ENCODE measurements around the gene CUEDC1. TPM values are rescaled to one million over a fixed set of nuclear protein-coding genes. Genes with fewer than 3 reads are reported as not detected.
"Not testable (repeated sequence)": the region's sequence is repeated elsewhere in the genome, so short reads cannot be mapped to it uniquely, and the experiment has no call there.

The CUEDC1 gene
- total RNA-seq, 2 donors from 2014 or later = 33.0 to 44.9 TPM

DNA sequence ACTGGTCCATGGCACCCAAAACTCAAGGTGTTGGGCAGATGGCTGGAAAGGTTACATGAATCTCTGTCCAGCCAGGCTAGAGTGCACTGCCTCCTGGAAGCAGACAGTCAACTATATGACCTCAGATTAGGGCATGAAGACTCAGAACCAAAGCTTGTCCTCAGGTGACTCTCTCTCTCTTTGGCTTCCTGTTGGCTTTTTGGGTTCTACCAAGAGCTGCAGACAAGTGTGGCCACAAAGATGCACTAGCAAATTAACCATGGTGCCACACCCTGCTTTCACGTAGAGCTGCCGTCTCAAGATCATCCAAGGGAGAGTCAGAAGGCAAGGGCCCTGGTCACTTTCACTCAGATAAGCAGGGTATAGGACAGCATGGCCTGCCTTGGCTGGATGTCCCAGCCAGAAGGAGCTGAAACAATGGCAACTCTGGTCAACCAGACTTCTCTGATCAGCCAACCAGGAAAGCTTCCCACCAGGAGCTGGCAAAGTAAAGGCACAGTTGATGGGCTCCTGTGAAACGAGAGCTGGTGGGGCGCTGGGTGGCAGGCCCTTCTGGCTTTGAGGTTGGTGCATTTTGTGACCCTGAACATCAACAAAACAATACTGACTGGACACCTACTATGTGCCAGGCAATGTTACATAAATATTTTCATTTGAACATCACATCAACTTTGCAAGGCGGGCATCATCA, 31.9 kb downstream of the CUEDC1 start:
- H3K4me3 ChIP-seq = no peak overlapping the region
- WGBS = over 99% methylated on average over 5 of the region's 5 CpGs
- TF ChIP-seq POLR2AphosphoS5 (IDR thresholded peaks at IDR 0.05) (no peak), POLR2A (IDR thresholded peaks at IDR 0.05) (no peak)
- TF ChIP-seq, protein P1, sequence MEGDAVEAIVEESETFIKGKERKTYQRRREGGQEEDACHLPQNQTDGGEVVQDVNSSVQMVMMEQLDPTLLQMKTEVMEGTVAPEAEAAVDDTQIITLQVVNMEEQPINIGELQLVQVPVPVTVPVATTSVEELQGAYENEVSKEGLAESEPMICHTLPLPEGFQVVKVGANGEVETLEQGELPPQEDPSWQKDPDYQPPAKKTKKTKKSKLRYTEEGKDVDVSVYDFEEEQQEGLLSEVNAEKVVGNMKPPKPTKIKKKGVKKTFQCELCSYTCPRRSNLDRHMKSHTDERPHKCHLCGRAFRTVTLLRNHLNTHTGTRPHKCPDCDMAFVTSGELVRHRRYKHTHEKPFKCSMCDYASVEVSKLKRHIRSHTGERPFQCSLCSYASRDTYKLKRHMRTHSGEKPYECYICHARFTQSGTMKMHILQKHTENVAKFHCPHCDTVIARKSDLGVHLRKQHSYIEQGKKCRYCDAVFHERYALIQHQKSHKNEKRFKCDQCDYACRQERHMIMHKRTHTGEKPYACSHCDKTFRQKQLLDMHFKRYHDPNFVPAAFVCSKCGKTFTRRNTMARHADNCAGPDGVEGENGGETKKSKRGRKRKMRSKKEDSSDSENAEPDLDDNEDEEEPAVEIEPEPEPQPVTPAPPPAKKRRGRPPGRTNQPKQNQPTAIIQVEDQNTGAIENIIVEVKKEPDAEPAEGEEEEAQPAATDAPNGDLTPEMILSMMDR (IDR thresholded peaks at IDR 0.05) = no peak
- no peaks in the 10 kb centered on the region for H3K27me3 ChIP-seq (replicated peaks; ENCODE audit: insufficient read depth)
- peaks cover 33% of the 10 kb centered on the region for H3K4me1 ChIP-seq (replicated peaks)
- no peaks in the 10 kb centered on the region for H3K36me3 ChIP-seq
- H3K9me3 ChIP-seq = no peaks in the 10 kb centered on the region
- intact Hi-C loops (cut with DNase I) = no loop called here
- no peak for DNase-seq (ENCODE audit: low spot score)
- H3K27ac ChIP-seq = peak overlapping the region in 1 of 2 donors; percentile 82

DNA sequence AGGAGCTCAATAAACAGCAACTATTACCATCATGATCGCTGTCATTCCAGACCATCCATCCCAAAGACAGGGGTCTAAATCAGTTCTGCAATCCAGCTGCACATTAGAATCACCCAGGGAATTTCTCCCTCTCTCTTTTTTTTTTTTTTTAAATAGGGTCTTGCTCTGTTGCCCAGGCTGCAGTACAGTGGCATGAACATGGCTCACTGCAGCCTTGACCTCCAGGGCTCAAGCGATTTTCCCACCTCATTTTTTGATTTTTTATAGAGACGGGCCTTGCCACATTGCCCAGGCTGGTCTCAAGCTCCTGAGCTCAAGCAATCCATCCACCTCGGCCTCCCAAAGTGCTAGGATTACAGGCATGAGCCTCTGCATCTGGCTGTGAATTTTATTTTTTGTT, 32.5 kb downstream of the CUEDC1 start:
- H3K27me3 ChIP-seq (replicated peaks; ENCODE audit: insufficient read depth); H3K36me3 ChIP-seq; DNase-seq (ENCODE audit: low spot score); H3K9me3 ChIP-seq; intact Hi-C loops (cut with DNase I); H3K4me3 ChIP-seq: not testable (repeated sequence)
- H3K4me1 ChIP-seq (replicated peaks) = peaks cover 33% of the 10 kb centered on the region
- H3K27ac ChIP-seq = peak overlapping the region in 1 of 2 donors; percentile 82
- WGBS = 85% methylated on average over 4 of the region's 4 CpGs

DNA sequence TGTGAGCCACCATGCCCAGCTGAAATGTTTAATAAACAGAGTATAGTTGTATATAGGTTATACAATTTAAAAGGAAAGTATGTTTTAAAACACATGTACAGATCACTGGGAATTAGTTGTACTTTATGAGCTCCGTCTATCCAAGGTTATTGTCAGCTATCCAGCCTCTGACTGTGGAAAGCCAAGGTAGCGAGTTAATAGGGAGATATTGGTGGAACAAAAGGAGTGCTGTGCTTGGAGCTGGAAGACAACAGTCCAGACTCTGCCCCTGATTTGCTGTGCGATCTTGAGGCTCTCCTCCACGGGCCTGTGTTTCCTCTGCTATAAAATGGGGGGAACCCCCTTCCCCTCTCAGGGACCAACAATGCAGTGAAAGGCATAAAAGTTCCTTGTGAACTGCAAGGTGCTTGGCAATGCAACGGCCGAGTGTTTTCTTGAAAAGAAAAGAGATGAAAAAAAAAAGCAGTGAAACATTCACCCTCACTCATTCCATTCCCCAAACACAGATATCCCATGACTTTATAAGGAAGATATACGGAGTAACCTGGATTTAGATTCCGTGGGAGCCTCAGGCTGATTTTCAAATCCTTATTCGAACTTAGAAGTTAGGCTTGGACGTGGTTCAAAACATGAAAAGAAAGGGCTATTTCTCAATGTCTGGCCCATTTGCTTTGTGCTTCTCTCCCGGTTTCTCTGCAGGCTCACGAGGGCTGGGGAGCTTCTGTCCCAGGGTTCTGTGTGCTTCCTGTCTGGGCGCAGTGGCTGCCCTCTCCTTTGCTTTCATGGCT, 34.1 kb downstream of the CUEDC1 start:
- peak; percentile 47 for TF ChIP-seq POLR2AphosphoS5 (IDR thresholded peaks at IDR 0.05)
- TF ChIP-seq, protein P1 (IDR thresholded peaks at IDR 0.05) = no peak
- no peak for TF ChIP-seq POLR2A (IDR thresholded peaks at IDR 0.05)
- peak; percentile 48 for DNase-seq (ENCODE audit: low spot score)
- peaks cover 33% of the 10 kb centered on the region for H3K4me1 ChIP-seq (replicated peaks)

DNA sequence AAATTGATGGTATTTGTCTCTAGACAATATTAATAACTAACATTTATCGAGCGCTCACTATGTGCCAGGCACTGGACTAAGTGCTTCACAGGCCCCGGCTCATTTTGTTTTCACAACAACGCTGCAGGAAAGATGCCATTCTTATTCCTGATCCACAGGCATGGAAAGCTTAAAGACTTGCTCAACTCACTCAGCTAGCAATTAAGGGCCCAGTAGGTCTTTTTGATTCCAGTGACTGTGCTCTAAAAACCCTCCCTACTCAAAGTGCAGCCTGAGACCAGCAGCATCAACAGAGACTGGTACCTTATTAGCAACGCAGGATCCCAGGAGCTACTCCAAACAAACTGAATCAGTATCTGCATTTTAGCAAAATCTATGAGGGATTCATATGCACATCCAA, 35.3 kb downstream of the CUEDC1 start:
- Histone ChIP-seq H3K27ac (peak overlapping the region; percentile 79 to 82), H3K36me3 (no peaks in the 10 kb centered on the region), H3K9me3 (no peaks in the 10 kb centered on the region), H3K27me3 (replicated peaks; ENCODE audit: insufficient read depth) (no peaks in the 10 kb centered on the region), H3K4me1 (replicated peaks) (peaks cover 37% of the 10 kb centered on the region), H3K4me3 (no peak overlapping the region)
- DNase-seq (ENCODE audit: low spot score) = no peak
- intact Hi-C loops (cut with DNase I) = no loop called here
- TF ChIP-seq POLR2A (IDR thresholded peaks at IDR 0.05) (no peak), POLR2AphosphoS5 (IDR thresholded peaks at IDR 0.05) (no peak)
- TF ChIP-seq, protein P1 (IDR thresholded peaks at IDR 0.05) = no peak
- 84% methylated on average over 5 of the region's 5 CpGs for WGBS

More for the DNA sequence above, 34.1 kb downstream of the CUEDC1 start:
- Histone ChIP-seq H3K27ac (peak overlapping the region; percentile 79 to 82), H3K4me3 (no peak overlapping the region), H3K27me3 (replicated peaks; ENCODE audit: insufficient read depth) (no peaks in the 10 kb centered on the region), H3K9me3 (no peaks in the 10 kb centered on the region), H3K36me3 (no peaks in the 10 kb centered on the region)
- intact Hi-C loops (cut with DNase I) = no loop called here
- WGBS = 11% methylated on average over 13 of the region's 13 CpGs

DNA sequence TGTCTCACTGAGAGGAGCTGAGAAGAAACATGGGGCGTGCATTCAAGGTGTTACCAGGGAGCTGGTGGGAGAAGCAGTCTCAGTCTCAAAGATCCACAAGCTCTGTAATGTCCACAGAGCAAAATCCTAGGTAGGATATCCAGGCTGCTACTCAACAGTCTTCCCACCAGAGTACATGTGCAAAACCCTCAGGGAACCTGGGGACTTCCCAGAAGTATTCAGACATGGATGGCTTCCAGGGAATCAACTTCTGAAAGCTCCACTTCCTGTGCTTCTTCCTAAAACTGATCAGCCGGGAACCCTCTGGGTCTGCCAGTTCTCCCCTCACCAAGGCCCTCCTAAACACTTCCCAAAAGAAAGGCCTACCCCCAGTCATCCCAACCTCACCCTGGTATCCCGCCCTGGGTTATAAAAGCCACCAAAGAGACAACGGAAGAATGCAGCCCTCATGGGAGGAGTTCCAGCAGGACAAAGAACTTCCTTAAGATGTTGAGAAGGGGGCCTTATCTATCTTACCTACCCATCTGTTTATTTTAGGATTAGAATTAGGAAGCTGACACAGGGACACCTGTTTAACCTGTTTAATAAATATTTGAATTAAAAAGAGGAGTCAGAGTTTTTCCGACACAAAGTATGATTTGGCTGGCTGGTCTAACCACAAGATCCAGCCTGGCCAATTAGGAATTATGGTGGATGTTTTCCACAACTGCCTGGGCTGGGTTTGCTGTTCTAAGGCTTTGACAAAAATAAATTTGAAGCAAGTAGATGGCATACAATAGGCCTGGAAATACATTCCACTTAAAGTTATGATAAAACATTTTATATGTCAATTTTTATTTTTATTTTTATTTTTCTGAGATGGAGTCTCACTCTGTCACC, 37.0 kb downstream of the CUEDC1 start:
- TF ChIP-seq, protein P1 (IDR thresholded peaks at IDR 0.05) = no peak
- TF ChIP-seq POLR2AphosphoS5 (IDR thresholded peaks at IDR 0.05) (peak; percentile 38), POLR2A (IDR thresholded peaks at IDR 0.05) (no peak)
- Histone ChIP-seq H3K36me3 (no peaks in the 10 kb centered on the region), H3K27me3 (replicated peaks; ENCODE audit: insufficient read depth) (no peaks in the 10 kb centered on the region), H3K9me3 (no peaks in the 10 kb centered on the region), H3K27ac (peak overlapping the region; percentile 51 to 82), H3K4me1 (replicated peaks) (peaks cover 36% of the 10 kb centered on the region), H3K4me3 (no peak overlapping the region)
- intact Hi-C loops (cut with DNase I) = no loop called here
- DNase-seq (ENCODE audit: low spot score) = no peak
- 31% methylated on average over 5 of the region's 5 CpGs for WGBS

Measured in prostate gland (tissue), 2 donors.